SK-N-SH (cell line): Measurements from ENCODE around the gene NKG7.

Experiments
- EZH2phosphoT487 ChIP-seq: fragments of 200-600 bp; sonication (generic); IDR thresholded peaks from 2 replicates; pipeline ENCODE4 v1.6.1; 2017; ENCODE audit warnings: low read depth, mixed run types, mild to moderate bottlenecking, antibody characterized with exemption, moderate library complexity, borderline replicate concordance
- JUND ChIP-seq: IDR thresholded peaks from 2 replicates; pipeline ENCODE4 v1.4.0; 2012
- POLR2AphosphoS5 ChIP-seq: IDR thresholded peaks from 2 replicates; pipeline ENCODE4 v1.6.1; 2012; ENCODE audit warnings: low read depth, low read length
- RCOR1 ChIP-seq: fragments of 150-350 bp; IDR thresholded peaks from 2 replicates; pipeline ENCODE4 v1.6.1; 2017; ENCODE audit warnings: antibody characterized with exemption, low read length
- TAF1 ChIP-seq: IDR thresholded peaks from 2 replicates; pipeline ENCODE4 v1.6.1; 2012; ENCODE audit warnings: low read depth, mild to moderate bottlenecking, low read length, moderate library complexity, borderline replicate concordance
- TF ChIP-seq, protein P1 (sequence below): fragments of 200-600 bp; sonication (generic); IDR thresholded peaks from 2 replicates; pipeline ENCODE4 v1.6.1; 2017; ENCODE audit warnings: antibody characterized with exemption, mild to moderate bottlenecking, moderate library complexity

DNA sequence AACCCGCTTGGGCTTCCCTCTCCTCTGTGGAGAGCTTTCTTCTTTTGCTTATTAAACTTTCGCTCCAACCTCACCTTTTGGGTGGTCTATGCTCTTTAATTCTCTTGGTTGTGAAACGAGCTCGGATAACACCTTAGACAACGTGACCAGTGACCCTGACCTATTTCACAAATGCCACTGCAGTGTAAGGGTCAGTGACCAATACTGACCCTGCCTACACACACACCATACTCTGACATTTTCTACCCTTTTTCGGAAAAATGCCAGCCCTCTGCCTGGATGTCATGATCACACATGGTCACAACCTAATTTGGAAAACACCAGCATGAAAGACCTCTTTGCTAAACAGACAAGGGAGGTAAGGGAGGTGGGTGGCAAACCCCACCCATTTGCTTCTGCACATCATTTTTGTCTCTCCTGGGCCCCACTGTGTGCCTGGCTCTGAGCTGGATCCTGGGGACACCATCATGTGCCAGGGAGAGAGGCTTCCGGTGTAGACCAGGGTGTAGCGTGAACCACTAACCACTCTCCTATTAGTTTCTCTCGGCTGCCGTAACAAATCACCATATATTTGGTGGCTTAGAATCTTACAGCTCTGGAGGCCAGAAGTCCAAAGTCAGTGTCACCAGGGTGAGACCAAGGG, 16.2 kb downstream of the NKG7 start:
- no peak for TF ChIP-seq JUND
- no peak for TF ChIP-seq EZH2phosphoT487
- TF ChIP-seq RCOR1, result no peak
- TF ChIP-seq POLR2AphosphoS5, result no peak
- TF ChIP-seq, protein P1, sequence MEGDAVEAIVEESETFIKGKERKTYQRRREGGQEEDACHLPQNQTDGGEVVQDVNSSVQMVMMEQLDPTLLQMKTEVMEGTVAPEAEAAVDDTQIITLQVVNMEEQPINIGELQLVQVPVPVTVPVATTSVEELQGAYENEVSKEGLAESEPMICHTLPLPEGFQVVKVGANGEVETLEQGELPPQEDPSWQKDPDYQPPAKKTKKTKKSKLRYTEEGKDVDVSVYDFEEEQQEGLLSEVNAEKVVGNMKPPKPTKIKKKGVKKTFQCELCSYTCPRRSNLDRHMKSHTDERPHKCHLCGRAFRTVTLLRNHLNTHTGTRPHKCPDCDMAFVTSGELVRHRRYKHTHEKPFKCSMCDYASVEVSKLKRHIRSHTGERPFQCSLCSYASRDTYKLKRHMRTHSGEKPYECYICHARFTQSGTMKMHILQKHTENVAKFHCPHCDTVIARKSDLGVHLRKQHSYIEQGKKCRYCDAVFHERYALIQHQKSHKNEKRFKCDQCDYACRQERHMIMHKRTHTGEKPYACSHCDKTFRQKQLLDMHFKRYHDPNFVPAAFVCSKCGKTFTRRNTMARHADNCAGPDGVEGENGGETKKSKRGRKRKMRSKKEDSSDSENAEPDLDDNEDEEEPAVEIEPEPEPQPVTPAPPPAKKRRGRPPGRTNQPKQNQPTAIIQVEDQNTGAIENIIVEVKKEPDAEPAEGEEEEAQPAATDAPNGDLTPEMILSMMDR, result no peak
- TF ChIP-seq TAF1, result no peak
